RWPE2 (cell line): ENCODE measurements around the gene LRRC8D.

Source experiments
- ATAC-seq: fragments of 200-7000 bp; cut with Tn5 transposase; 3 replicates; pipeline ENCODE4 v1.9.1; 2021; ENCODE audit warnings: low read depth
- DNase-seq: peaks from one replicate; pipeline ENCODE4 v3.0.0-alpha.2; 2020; ENCODE audit warnings: low spot score
- H3K27ac ChIP-seq: fragments of 450-650 bp; 2 replicates; pipeline ENCODE4 v1.5.1; 2017; ENCODE audit warnings: mild to moderate bottlenecking; ENCODE audit not compliant: poor library complexity, severe bottlenecking
- H3K27me3 ChIP-seq: fragments of 250-450 bp; sonication (Bioruptor Pico); 2 replicates; pipeline ENCODE4 v1.5.1; 2021; ENCODE audit warnings: mild to moderate bottlenecking, moderate library complexity; ENCODE audit not compliant: insufficient read depth, poor library complexity, severe bottlenecking
- H3K36me3 ChIP-seq: fragments of 250-450 bp; sonication (Bioruptor Pico); 2 replicates; pipeline ENCODE4 v1.5.1; 2020; ENCODE audit warnings: low read depth, mild to moderate bottlenecking, moderate library complexity
- H3K4me1 ChIP-seq: fragments of 250-450 bp; sonication (Bioruptor Pico); 2 replicates; pipeline ENCODE4 v1.5.1; 2021; ENCODE audit warnings: mild to moderate bottlenecking, moderate library complexity; ENCODE audit not compliant: insufficient read depth, poor library complexity, severe bottlenecking
- H3K4me3 ChIP-seq: fragments of 250-450 bp; sonication (Bioruptor Pico); 2 replicates; pipeline ENCODE4 v1.5.1; 2021; ENCODE audit warnings: mild to moderate bottlenecking, moderate library complexity; ENCODE audit not compliant: severe bottlenecking
- H3K9me3 ChIP-seq: fragments of 250-450 bp; sonication (Bioruptor Pico); 2 replicates; pipeline ENCODE4 v1.5.1; 2021; ENCODE audit warnings: mild to moderate bottlenecking, moderate library complexity; ENCODE audit not compliant: severe bottlenecking
- CTCF ChIP-seq: fragments of 450-650 bp; IDR thresholded peaks from one replicate; pipeline ENCODE4 v1.5.1; 2017; ENCODE audit warnings: mild to moderate bottlenecking, moderate library complexity; ENCODE audit not compliant: poor library complexity, severe bottlenecking

Gene LRRC8D

DNA sequence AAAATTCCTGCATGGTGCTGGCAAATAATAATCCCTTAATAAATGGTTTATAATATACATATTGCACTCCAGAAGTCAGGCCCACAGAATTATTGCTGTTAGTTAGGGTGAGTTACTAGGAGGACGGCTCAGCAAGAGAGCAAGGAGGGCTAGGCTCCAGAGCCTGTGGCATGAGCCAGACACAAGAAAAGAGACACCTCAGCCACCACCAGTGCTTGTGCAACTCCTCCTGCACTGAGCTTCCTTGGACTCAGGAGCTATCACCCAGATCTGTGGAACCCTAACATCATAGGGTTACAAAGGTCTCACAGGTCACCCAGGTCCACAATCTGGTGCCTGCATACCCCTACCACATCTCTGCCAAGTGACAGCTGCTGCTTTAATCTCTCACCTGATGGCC, 12.8 kb upstream of the LRRC8D start:
- DNase-seq (no peak), ATAC-seq (no peak)
- no peak for TF ChIP-seq CTCF
- no peaks in the 10 kb centered on the region for H3K36me3 ChIP-seq
- H3K27ac ChIP-seq = peak overlapping the region; percentile 14
- H3K4me1 ChIP-seq = peaks cover 17% of the 10 kb centered on the region
- no peaks in the 10 kb centered on the region for H3K9me3 ChIP-seq
- H3K4me3 ChIP-seq = no peak overlapping the region
- H3K27me3 ChIP-seq = no peaks in the 10 kb centered on the region

DNA sequence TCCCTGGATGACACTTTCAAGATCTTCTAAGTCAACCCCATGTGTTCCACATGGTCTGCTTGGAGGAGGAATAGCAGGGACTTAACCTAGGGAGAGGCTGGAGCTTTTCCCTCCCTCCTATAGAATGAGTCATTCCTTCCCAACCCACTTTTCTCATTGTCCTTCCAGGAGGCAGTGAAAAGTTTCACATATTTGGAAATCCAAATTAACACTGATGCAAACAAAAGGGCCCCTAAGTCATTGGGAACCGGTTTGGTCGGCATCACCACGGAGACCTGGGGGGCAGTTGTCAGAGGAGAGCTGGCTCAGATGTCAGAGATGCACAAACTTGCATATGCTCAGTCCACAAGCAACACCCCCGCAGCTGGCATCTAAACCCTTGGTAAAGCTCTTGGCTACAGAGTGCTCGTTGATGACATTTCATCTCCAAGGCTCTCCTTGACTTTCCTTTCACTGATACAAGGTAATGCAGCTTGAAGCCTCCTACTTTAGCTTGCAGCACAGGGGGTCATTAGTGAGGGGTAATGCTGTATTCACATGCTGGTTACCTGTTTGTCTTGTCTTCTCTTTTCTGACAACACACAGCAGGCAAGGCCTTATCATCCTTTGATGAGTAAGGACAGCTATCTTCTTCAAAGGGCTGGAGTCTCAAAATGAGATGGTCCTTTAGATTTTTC, 12.3 kb upstream of the LRRC8D start:
- H3K27me3 ChIP-seq = no peaks in the 10 kb centered on the region
- no peaks in the 10 kb centered on the region for H3K9me3 ChIP-seq
- no peaks in the 10 kb centered on the region for H3K36me3 ChIP-seq
- no peak for TF ChIP-seq CTCF
- H3K4me1 ChIP-seq = peaks cover 17% of the 10 kb centered on the region
- no peak overlapping the region for H3K4me3 ChIP-seq
- ATAC-seq (peak; percentile 89), DNase-seq (peak; percentile 74)
- peak overlapping the region; percentile 14 for H3K27ac ChIP-seq

DNA sequence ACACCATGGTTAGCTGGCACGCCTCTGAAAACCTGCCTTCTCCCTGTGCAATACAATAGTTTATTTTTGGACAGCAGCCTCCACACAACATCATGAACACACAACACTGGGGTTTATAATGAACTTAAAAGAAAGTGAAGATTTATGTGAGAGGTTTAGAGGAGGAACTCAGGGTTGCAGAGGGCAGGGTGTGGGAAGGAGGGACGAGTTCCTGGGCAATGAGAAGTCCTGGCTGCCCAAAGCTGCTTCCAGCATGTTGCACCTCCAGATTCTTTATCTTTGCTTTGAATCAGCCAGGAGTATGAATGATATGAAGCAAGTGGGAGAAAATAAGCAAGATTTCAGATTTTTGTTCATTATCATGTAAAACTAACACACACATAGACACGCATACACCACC, 11.3 kb upstream of the LRRC8D start:
- no peak for ATAC-seq
- no peak for DNase-seq
- TF ChIP-seq CTCF = no peak
- H3K9me3 ChIP-seq = no peaks in the 10 kb centered on the region
- no peaks in the 10 kb centered on the region for H3K27me3 ChIP-seq
- peaks cover 17% of the 10 kb centered on the region for H3K4me1 ChIP-seq
- no peaks in the 10 kb centered on the region for H3K36me3 ChIP-seq
- H3K4me3 ChIP-seq = no peak overlapping the region
- no peak overlapping the region for H3K27ac ChIP-seq

GRCh38 chr1:89810302-89810701, 10.5 kb upstream of the LRRC8D start:
- peaks cover 17% of the 10 kb centered on the region for H3K4me1 ChIP-seq
- no peaks in the 10 kb centered on the region for H3K27me3 ChIP-seq
- H3K9me3 ChIP-seq = no peaks in the 10 kb centered on the region
- ATAC-seq (no peak), DNase-seq (no peak)
- TF ChIP-seq CTCF = no peak
- no peak overlapping the region for H3K4me3 ChIP-seq
- H3K27ac ChIP-seq = no peak overlapping the region
- H3K36me3 ChIP-seq = no peaks in the 10 kb centered on the region

GRCh38 chr1:89810880-89811279, 10.0 kb upstream of the LRRC8D start:
- no peak for DNase-seq

More at GRCh38 chr1:89810880-89811279, 10.0 kb upstream of the LRRC8D start:
- Histone ChIP-seq H3K36me3 (no peaks in the 10 kb centered on the region), H3K9me3 (no peaks in the 10 kb centered on the region), H3K4me1 (peaks cover 17% of the 10 kb centered on the region), H3K4me3 (no peak overlapping the region), H3K27me3 (no peaks in the 10 kb centered on the region), H3K27ac (no peak overlapping the region)
- ATAC-seq = no peak
- no peak for TF ChIP-seq CTCF
